Neutrophil (primary cell): ENCODE measurements around the gene ORMDL2.

ENCODE experiments used
- H3K27ac ChIP-seq: fragments of 200-600 bp; sonication (generic); 2 replicates; pipeline ENCODE4 v1.5.1; 2016; ENCODE audit warnings: mild to moderate bottlenecking, moderate library complexity
- H3K27me3 ChIP-seq: fragments of 200-600 bp; sonication (generic); 2 replicates; pipeline ENCODE4 v1.6.0; 2016; ENCODE audit warnings: mild to moderate bottlenecking
- H3K36me3 ChIP-seq: fragments of 200-600 bp; sonication (generic); 2 replicates; pipeline ENCODE4 v1.5.1; 2017
- H3K4me1 ChIP-seq, 2 experiments: fragments of 200-600 bp in 1 of 2; sonication (generic) in 1 of 2; 1 replicate in 1 of 2; 2 replicates in 1 of 2; pipeline versions ENCODE4 v1.5.1 to v1.6.1; 2013 to 2016; ENCODE audit warnings: low read depth in 1 of 2, low read length in 1 of 2, mild to moderate bottlenecking in 1 of 2, moderate library complexity in 1 of 2; ENCODE audit not compliant: control insufficient read depth in 1 of 2, insufficient read depth in 1 of 2
- H3K4me3 ChIP-seq, 2 experiments: fragments of 200-600 bp in 1 of 2; sonication (generic) in 1 of 2; 1 replicate in 1 of 2; 2 replicates in 1 of 2; pipeline ENCODE4 v1.5.1; 2013 to 2016; ENCODE audit warnings: low read depth in 1 of 2, low read length in 1 of 2, mild to moderate bottlenecking in 1 of 2, moderate library complexity in 1 of 2
- H3K9me3 ChIP-seq: fragments of 200-600 bp; sonication (generic); 2 replicates; pipeline ENCODE4 v1.5.1; 2016
- TF ChIP-seq, protein P1 (sequence below): fragments of 200-600 bp; sonication (generic); IDR thresholded peaks from 2 replicates; pipeline ENCODE4 v1.5.1; 2016; ENCODE audit warnings: antibody characterized with exemption

The ORMDL2 gene

DNA sequence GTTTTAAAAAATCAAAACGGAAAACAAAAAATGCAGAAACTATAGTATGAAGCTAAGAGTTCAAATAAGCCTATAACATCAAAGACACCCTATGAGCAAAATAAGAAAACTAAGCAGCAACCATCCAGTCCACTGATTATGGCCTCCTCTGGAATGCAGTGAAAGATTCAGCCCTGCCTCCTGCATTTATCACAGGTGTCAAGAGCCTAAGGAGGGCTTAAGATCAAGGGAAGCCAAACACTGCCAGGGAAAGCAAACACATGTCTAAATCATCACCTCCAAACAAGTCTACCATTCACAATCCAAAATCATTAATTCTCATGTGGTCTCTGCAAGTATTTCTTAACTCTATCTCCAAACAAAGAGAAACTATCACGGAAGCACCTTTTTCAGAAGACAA, 28.7 kb upstream of the ORMDL2 start:
- TF ChIP-seq, protein P1, sequence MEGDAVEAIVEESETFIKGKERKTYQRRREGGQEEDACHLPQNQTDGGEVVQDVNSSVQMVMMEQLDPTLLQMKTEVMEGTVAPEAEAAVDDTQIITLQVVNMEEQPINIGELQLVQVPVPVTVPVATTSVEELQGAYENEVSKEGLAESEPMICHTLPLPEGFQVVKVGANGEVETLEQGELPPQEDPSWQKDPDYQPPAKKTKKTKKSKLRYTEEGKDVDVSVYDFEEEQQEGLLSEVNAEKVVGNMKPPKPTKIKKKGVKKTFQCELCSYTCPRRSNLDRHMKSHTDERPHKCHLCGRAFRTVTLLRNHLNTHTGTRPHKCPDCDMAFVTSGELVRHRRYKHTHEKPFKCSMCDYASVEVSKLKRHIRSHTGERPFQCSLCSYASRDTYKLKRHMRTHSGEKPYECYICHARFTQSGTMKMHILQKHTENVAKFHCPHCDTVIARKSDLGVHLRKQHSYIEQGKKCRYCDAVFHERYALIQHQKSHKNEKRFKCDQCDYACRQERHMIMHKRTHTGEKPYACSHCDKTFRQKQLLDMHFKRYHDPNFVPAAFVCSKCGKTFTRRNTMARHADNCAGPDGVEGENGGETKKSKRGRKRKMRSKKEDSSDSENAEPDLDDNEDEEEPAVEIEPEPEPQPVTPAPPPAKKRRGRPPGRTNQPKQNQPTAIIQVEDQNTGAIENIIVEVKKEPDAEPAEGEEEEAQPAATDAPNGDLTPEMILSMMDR = no peak
- peaks cover 73% of the 10 kb centered on the region for H3K36me3 ChIP-seq

DNA sequence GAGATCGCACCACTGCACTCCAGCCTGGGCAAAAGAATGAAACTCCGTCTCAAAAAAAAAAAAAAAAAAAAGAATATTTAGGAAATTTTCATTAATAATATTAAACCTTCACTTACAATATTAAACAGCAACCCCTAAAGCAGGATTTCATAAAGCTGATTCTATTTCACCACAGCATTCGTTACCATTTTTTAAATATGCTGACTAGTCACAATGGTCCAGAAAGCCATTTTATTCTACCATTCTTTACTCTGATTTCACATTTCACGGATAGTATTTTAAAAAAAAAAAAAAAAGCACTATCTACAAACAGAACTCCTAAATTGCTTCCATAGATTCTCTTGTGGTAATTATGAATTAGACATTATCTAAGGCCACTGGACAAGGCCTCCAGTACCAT, 27.9 kb upstream of the ORMDL2 start:
- Histone ChIP-seq H3K27me3 (no peaks in the 10 kb centered on the region), H3K9me3 (no peaks in the 10 kb centered on the region), H3K27ac (no peak overlapping the region), H3K4me1 (no peaks in the 10 kb centered on the region), H3K36me3 (peaks cover 73% of the 10 kb centered on the region), H3K4me3 (no peak overlapping the region)
- TF ChIP-seq, protein P1 = no peak

More for the DNA sequence above, 28.7 kb upstream of the ORMDL2 start:
- H3K27me3 ChIP-seq = no peaks in the 10 kb centered on the region
- H3K9me3 ChIP-seq = no peaks in the 10 kb centered on the region
- H3K27ac ChIP-seq = no peak overlapping the region
- H3K4me3 ChIP-seq = no peak overlapping the region
- no peaks in the 10 kb centered on the region for H3K4me1 ChIP-seq

DNA sequence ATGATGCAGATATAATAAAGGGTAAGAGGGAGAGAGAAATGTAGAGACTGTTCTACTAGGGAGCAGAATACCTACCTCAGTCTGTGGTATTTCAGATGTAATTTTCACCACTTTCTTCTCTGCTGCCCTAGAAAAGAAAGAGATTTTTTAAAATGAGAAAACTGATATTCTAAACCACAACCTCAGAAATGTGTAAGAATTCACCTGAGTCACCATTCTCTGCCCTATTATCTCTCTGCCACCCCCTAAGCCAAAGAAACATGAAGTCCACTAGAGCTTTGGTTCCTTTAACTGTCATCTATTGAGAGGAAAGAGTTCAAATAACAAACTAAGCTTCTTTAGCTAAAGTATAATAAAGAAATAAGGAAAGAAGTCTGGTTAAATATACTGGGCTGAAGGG, 21.9 kb upstream of the ORMDL2 start:
- no peaks in the 10 kb centered on the region for H3K9me3 ChIP-seq
- H3K4me3 ChIP-seq = no peak overlapping the region
- H3K36me3 ChIP-seq = peaks cover 76% of the 10 kb centered on the region
- H3K27ac ChIP-seq = no peak overlapping the region
- H3K27me3 ChIP-seq = no peaks in the 10 kb centered on the region
- TF ChIP-seq, protein P1 = no peak
- no peaks in the 10 kb centered on the region for H3K4me1 ChIP-seq

DNA sequence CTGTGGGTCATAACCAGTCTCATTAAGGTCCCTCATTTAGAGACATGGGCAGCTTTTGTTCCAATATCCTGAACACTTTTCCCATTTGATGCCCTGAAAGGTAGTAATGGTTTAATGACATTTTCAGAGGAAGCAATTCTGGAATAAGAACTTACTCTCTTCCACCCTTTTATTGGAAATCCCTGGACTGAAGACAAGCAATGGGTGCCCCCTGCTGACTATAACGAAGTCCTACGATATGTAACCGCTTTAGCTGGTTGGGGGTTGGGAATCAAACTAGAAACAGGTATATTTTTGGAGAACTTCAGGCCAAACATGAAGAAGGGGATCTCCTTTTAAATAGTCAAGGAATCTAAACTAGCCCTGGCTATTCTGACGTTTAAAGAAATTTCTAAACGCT, 20.8 kb upstream of the ORMDL2 start:
- Histone ChIP-seq H3K36me3 (peaks cover 85% of the 10 kb centered on the region), H3K27me3 (no peaks in the 10 kb centered on the region), H3K9me3 (no peaks in the 10 kb centered on the region), H3K4me1 (no peaks in the 10 kb centered on the region), H3K27ac (no peak overlapping the region), H3K4me3 (no peak overlapping the region)
- TF ChIP-seq, protein P1 = no peak

DNA sequence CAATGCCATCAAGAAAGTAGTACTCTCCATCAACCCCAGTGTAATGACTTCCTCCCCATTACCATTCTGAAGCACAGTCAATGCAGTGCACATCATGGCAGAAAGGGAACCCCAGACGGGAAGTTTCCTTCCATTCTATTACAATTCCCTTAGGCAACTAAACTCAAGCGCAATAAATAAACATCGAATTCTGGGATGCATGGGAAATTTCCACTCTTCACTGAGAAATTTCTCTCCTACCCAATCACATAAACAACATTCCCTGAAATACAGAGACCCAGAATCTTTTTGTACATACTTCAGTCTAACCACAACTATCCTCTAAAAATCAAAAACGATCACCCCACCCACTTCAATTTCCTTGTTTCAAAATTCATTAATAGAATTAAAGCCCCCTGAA, 20.3 kb upstream of the ORMDL2 start:
- Histone ChIP-seq H3K4me1 (no peaks in the 10 kb centered on the region), H3K4me3 (no peak overlapping the region), H3K36me3 (peaks cover 88% of the 10 kb centered on the region), H3K9me3 (no peaks in the 10 kb centered on the region), H3K27me3 (no peaks in the 10 kb centered on the region), H3K27ac (no peak overlapping the region)
- TF ChIP-seq, protein P1 = no peak

DNA sequence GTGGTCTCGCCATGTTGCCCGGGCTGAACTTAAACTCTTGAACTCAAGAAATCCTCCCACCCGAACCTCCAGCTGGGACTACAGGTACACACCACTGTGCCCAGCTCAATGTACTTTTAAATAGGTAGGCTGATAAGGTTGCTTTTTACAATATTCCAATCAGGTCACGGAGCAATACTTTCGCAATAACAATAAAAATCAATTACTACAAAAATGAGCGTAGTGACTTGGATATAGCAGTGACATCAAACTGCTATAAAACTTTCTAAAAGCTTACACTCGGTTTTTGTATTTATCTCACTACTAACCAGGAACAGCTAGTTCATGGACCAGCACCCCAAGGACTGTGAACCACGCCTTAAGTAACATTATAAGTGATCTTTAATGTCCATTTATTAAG, 10.9 kb upstream of the ORMDL2 start:
- Histone ChIP-seq H3K4me3 (no peak overlapping the region), H3K9me3 (no peaks in the 10 kb centered on the region), H3K27ac (no peak overlapping the region), H3K4me1 (no peaks in the 10 kb centered on the region), H3K27me3 (no peaks in the 10 kb centered on the region), H3K36me3 (peaks cover 33% of the 10 kb centered on the region)
- TF ChIP-seq, protein P1 = no peak
